Ishikawa (cell line): ENCODE results near the gene UBL7.
A peak's percentile ranks its signal among the peaks of the same experiment; 100 is the strongest.

ENCODE experiments used
- CEBPB ChIP-seq: IDR thresholded peaks from 2 replicates; pipeline ENCODE4 v1.6.1; 2012
- CREB1 ChIP-seq: IDR thresholded peaks from 2 replicates; pipeline ENCODE4 v1.6.1; 2012; ENCODE audit warnings: low read depth
- EGR1 ChIP-seq: IDR thresholded peaks from 2 replicates; pipeline ENCODE4 v1.6.1; 2012
- EP300 ChIP-seq: IDR thresholded peaks from 2 replicates; pipeline ENCODE4 v1.6.1; 2012; ENCODE audit warnings: borderline replicate concordance
- FOXM1 ChIP-seq: IDR thresholded peaks from 2 replicates; pipeline ENCODE4 v1.6.1; 2012; ENCODE audit warnings: low read depth, borderline replicate concordance
- NFIC ChIP-seq: IDR thresholded peaks from 2 replicates; pipeline ENCODE4 v1.6.1; 2012
- RAD21 ChIP-seq: IDR thresholded peaks from 2 replicates; pipeline ENCODE4 v1.6.1; 2012; ENCODE audit warnings: low read depth
- TAF1 ChIP-seq: IDR thresholded peaks from 2 replicates; pipeline ENCODE4 v1.6.1; 2012; ENCODE audit warnings: low read depth, mild to moderate bottlenecking
- TCF12 ChIP-seq: IDR thresholded peaks from 2 replicates; pipeline ENCODE4 v1.6.1; 2012; ENCODE audit warnings: low read depth
- TEAD4 ChIP-seq: IDR thresholded peaks from 2 replicates; pipeline ENCODE4 v1.6.1; 2012
- YY1 ChIP-seq: IDR thresholded peaks from 2 replicates; pipeline ENCODE4 v1.6.1; 2012; ENCODE audit warnings: low read depth
- ZBTB7A ChIP-seq: IDR thresholded peaks from 2 replicates; pipeline ENCODE4 v1.6.1; 2012; ENCODE audit warnings: low read depth
- TF ChIP-seq, protein P1 (sequence below): IDR thresholded peaks from 2 replicates; pipeline ENCODE4 v1.6.1; 2012
- TF ChIP-seq, protein P2 (sequence below): IDR thresholded peaks from 2 replicates; pipeline ENCODE4 v1.6.1; 2012
- TF ChIP-seq, protein P3 (sequence below): IDR thresholded peaks from 2 replicates; pipeline ENCODE4 v1.6.1; 2012; ENCODE audit warnings: low read depth, mild to moderate bottlenecking

UBL7 gene

DNA sequence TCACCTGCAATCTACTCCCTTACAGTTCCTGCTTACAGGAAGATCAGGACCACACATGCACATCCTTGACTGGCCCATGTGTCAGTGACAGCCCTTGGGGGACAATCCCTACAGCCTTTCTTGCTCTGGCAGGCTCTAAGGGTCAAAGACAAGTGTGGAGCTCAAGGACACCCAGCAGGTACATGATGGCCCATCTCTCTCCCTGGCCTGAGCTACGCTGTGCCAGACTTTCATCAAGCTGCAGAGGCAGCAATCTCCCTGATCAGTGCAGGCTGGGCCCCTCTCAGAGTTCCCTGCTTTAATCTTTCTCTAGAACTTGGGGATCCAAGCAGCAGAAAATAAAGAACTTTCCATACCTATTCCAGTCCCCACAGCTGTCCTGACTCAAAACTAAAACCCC lies 29.8 kb downstream of the UBL7 start:
- TF ChIP-seq FOXM1 (no peak), RAD21 (no peak), TEAD4 (no peak), TAF1 (no peak), EP300 (no peak), YY1 (no peak)
- TF ChIP-seq, protein P1, sequence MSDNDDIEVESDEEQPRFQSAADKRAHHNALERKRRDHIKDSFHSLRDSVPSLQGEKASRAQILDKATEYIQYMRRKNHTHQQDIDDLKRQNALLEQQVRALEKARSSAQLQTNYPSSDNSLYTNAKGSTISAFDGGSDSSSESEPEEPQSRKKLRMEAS = no peak

DNA sequence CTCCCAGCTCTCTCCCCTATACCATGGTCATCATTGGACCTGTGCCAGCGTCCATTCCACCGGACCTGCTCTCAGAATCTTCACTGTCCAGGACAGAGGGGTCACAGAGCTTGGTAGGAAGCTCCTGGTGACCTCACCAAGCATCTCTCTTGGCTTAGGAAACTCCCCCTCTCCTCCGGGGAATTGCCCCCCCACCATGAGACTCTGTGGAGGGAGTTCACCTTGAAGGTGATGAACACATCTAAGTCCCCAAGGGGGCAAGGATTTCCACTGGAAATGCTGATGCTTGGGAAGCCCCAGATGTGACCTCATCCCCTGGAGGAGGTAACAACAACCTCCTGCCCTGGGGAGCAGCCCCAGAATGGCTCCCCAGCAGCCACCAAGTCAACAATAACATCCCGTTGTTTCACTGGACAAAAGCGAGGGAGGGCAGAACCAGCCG lies 30.4 kb downstream of the UBL7 start:
- no peak for TF ChIP-seq EP300
- peak; percentile 11; the same call in 1 of the 2 replicates for TF ChIP-seq NFIC

DNA sequence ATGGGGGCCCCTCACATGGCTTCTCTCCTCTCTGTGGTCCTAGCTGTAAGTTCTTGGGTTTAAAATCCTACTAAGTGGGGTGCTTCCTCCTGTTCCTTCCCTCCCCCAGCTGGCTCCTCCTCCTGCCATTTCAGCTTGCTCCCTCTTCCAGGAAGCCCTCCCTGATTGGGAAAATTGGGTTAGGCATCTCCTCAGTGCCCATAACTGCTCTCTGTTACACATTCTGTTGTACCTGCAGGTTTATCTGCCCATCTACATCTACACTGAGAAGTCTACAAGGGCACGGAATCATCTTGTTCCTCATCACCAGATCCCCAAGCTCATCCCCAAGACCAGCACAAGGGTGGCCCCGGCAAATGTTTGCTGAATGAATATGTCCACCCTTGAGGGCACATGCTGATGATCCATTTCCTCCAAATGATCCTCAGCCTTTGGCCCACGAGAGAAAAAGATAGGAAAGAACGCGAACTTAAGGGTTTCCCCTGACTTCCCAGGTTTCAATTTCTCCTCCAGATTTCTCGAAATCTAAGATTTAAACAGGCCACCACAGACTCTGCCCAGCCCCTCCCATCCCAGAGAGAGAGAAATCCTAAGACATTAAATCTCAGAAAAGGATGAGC lies 31.1 kb downstream of the UBL7 start:
- TF ChIP-seq EGR1 = no peak
- TF ChIP-seq, protein P1 = no peak
- no peak for TF ChIP-seq TEAD4

DNA sequence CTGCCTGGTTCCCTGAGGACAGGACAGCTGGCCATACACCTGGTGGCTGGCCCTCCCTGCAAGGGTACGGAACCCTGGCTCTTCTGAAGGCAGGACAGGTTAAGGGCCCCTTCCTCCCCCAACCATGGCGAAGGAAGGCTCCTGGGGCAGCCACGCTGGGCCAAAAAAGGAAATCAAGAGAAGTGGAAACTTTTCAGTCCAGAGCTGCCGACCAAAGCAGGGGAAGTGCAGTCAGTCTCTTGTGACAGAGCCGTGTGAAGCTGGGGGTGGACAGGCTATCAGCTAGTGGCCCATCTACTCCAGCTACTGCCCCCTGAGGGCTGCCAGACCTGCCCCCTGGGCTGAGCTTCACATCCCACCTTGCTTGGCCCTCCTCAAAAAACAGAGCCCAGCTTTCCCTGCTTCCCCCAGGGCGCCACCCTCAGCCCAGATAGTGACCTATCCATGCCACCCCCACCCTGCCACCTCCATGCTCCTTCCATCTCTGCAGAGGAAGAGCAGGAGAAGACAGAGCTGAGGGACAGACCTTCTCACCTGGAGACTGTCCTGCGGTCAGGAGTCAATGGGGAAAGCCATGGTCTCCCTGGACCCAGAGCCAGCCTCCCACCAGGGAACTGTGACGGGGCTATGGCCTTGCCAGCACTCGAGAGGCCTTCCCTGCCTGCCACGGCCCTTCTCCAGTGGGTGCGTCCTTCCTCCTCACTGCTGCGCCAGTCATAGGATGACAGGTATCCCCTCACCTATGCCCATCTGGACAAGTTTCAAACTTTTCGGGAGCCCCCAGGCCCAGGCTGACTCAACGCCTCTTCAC lies 31.8 kb downstream of the UBL7 start:
- TF ChIP-seq TAF1 = no peak
- no peak for TF ChIP-seq TCF12
- no peak for TF ChIP-seq CREB1
- no peak for TF ChIP-seq CEBPB
- TF ChIP-seq NFIC = no peak
- no peak for TF ChIP-seq EP300
- TF ChIP-seq RAD21 = no peak
- TF ChIP-seq, protein P1 = no peak
- no peak for TF ChIP-seq EGR1
- TF ChIP-seq FOXM1 = no peak
- TF ChIP-seq, protein P2, sequence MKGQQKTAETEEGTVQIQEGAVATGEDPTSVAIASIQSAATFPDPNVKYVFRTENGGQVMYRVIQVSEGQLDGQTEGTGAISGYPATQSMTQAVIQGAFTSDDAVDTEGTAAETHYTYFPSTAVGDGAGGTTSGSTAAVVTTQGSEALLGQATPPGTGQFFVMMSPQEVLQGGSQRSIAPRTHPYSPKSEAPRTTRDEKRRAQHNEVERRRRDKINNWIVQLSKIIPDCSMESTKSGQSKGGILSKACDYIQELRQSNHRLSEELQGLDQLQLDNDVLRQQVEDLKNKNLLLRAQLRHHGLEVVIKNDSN = no peak
- no peak for TF ChIP-seq ZBTB7A
- TF ChIP-seq YY1 = no peak
- no peak for TF ChIP-seq TEAD4
- TF ChIP-seq, protein P3, sequence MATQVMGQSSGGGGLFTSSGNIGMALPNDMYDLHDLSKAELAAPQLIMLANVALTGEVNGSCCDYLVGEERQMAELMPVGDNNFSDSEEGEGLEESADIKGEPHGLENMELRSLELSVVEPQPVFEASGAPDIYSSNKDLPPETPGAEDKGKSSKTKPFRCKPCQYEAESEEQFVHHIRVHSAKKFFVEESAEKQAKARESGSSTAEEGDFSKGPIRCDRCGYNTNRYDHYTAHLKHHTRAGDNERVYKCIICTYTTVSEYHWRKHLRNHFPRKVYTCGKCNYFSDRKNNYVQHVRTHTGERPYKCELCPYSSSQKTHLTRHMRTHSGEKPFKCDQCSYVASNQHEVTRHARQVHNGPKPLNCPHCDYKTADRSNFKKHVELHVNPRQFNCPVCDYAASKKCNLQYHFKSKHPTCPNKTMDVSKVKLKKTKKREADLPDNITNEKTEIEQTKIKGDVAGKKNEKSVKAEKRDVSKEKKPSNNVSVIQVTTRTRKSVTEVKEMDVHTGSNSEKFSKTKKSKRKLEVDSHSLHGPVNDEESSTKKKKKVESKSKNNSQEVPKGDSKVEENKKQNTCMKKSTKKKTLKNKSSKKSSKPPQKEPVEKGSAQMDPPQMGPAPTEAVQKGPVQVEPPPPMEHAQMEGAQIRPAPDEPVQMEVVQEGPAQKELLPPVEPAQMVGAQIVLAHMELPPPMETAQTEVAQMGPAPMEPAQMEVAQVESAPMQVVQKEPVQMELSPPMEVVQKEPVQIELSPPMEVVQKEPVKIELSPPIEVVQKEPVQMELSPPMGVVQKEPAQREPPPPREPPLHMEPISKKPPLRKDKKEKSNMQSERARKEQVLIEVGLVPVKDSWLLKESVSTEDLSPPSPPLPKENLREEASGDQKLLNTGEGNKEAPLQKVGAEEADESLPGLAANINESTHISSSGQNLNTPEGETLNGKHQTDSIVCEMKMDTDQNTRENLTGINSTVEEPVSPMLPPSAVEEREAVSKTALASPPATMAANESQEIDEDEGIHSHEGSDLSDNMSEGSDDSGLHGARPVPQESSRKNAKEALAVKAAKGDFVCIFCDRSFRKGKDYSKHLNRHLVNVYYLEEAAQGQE = no peak

DNA sequence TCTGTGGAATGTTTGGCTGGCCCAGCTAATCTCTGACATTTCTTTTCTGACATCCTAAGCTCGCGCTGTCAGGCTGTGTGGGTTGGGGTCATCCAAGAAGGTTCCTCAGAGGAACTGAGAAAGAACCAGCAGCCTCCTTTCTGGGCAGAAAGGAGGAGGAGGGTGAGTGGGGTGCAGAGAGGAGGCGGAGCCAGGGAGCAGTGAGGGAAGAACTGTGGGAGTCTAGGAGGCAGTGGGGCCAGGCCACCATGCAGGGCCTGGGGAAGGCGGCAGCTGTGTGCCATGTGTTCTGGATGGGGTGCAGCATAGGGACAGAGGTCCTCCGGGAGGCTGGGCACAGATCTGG lies 32.5 kb downstream of the UBL7 start:
- TF ChIP-seq TEAD4 (no peak), FOXM1 (no peak), ZBTB7A (no peak), CREB1 (no peak), NFIC (no peak), CEBPB (no peak), RAD21 (no peak), TCF12 (no peak), TAF1 (no peak), EGR1 (no peak), EP300 (no peak), YY1 (no peak)
- TF ChIP-seq, protein P3 = no peak
- TF ChIP-seq, protein P2 = no peak
- TF ChIP-seq, protein P1 = no peak
